ENCODE measurements around the gene GALNT10.

GALNT10 gene

DNA sequence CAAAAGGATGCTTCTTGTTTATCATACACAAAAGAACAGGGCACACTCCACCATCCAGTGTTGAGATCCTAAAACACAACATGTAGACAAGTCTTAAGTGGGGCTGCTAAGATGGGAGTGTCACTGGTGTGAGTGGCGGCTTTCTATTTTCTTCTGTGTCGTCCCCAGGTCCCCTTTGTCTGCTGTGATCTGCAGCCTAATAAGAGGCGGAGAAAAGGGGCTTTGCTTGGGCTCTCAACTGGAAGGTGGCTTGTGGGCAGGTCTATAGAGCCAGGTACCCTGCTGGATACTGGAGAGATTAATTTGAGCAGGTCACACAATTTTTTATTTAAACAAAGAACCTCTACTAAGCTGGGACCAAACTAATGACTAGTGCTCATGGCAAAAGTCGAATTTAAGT lies 129.2 kb downstream of the GALNT10 start:
- DNase-seq (ENCODE audit: low read depth in 2 of 2) = no peak

DNA sequence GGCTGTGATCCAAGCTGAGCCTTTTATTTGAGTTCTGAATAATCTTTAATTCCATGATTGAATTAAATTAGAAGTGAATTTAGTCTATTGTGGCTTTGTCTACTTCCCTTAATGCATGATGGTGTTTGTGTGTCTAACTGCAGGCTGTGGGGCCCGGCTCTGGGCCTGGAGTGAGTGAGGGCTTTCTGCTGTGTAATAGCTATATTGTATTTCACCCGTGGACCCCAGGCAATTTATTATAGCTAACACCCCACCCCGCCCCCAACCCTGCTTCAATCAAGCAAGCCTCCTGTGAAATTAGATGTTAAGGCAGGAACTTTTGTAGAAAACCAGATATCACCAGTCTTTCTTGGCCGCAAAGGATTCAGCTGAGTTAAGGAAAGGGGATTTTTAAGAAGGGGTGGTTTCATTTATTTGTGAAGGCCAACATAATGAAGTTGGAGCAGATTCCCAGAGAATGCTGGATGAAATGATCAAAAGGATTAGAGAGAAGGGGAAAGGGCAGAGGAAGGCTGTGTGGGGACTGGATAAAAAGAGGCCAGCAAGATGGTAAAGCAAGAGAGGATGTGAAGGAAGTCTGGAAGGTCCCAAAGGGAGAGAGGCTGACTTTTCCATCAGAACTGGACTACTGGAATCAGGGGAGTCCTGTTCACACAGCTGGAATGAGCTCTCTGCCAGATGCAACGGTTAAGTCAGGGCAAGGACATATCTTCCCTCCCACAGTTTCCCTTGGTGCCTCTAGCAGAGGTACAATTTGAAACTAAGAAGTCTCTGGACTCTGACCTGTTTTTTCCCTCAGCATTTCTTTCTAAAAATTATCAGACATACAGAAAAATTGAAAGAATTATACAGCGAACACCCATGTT lies 129.9 kb downstream of the GALNT10 start:
- DNase-seq (ENCODE audit: low read depth in 2 of 2) = no peak

DNA sequence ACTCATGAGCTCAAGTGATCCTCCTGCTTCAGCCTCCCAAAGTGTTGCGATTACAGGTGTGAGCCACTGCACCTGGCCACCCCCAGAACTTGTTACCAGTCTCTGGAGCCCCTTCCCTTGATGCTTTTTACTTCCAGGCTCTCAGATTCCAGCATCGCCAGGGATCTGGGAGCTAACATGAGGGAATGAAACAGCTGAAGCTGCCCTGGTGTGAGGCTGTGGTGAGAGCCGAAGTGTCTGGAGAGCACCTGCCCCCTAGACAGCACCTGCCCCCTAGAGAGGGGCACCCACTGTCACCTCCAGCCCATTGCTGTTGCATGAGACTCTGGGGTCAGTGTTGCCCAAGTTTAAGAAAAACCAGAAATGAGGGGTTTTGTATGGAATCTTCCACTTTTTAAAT lies 131.0 kb downstream of the GALNT10 start:
- DNase-seq (ENCODE audit: low read depth in 2 of 2) = no peak

- DNase-seq (ENCODE audit: low read depth in 2 of 2) = no peak
Measured at GRCh38 chr5:154324033-154324432, 133.5 kb downstream of the GALNT10 start.

DNA sequence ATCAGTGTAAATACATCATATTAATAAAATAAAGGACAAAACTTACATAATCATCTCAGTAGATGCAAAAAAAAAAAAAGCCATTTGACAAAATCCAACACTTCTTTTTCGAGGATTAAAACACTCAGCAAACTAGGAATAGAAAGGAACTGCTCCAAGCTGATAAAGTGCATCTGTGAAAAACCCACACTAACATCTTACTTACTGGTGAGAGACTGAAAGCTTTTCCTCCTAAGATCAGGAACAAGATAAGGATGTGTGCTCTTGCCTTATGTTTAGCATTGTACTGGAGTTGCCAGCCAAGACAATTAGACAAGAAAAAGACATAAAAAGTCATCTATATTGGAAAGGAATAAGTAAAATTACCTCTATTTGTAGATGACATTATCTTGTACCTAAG lies 135.0 kb downstream of the GALNT10 start:
- DNase-seq (ENCODE audit: low read depth in 2 of 2) = no peak

- no peak for DNase-seq (ENCODE audit: low read depth in 2 of 2)
Measured at GRCh38 chr5:154329062-154329461, 138.5 kb downstream of the GALNT10 start.

- no peak for DNase-seq (ENCODE audit: low read depth in 2 of 2)
Measured at GRCh38 chr5:154329519-154330040, 139.0 kb downstream of the GALNT10 start.

GRCh38 chr5:154330097-154330667 lies 139.6 kb downstream of the GALNT10 start:
- no peak for DNase-seq (ENCODE audit: low read depth in 2 of 2)

GRCh38 chr5:154331232-154331631 lies 140.7 kb downstream of the GALNT10 start:
- DNase-seq (ENCODE audit: low read depth in 2 of 2) = no peak

GRCh38 chr5:154331924-154332323 lies 141.4 kb downstream of the GALNT10 start:
- DNase-seq (ENCODE audit: low read depth in 2 of 2) = no peak

- DNase-seq (ENCODE audit: low read depth in 2 of 2) = no peak
Measured at GRCh38 chr5:154332451-154332850, 141.9 kb downstream of the GALNT10 start.

GRCh38 chr5:154333016-154333415 lies 142.5 kb downstream of the GALNT10 start:
- DNase-seq (ENCODE audit: low read depth in 2 of 2) = no peak

- no peak for DNase-seq (ENCODE audit: low read depth in 2 of 2)
Measured at GRCh38 chr5:154334406-154335064, 144.0 kb downstream of the GALNT10 start.

DNA sequence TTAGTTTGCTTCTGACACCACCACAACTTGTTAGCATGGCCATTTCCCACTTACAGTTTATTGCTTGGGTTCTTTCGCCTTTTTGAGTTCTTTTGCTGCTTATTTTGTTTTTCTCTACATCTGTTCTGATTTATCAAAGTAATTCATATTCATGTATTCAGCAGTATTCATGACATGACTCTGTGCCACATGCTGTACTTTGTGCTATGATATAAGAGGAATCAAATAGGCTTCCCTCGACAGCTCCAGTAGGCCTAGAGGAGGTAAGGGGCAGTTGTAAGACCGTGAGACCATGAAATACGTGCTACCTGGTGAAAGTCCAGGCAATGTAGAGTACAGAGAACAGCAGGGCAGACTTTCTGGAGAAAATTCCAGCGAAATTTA lies 144.5 kb downstream of the GALNT10 start:
- DNase-seq (ENCODE audit: low read depth in 2 of 2) = no peak

DNA sequence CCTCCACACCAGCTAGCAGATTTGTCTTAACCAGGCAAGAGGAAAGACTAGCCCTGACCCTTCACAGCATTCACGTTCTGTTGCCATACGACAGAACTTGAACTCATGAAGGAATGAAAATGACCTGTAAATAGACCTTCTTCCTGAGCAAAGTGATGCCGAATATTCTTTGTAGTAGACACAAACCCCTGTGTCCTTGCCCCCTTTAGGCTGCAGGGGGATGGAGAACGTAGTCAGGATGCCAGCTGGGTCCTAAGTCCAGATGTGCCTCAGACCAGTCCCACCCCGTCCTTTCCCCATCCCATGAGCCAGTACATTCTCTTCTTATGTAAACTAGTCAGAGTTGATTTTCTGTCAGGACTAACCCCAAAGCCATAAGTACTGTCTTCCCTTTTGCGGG lies 151.1 kb downstream of the GALNT10 start:
- no peak for DNase-seq (ENCODE audit: low read depth in 2 of 2)

GRCh38 chr5:154342211-154342610 lies 151.7 kb downstream of the GALNT10 start:
- no peak for DNase-seq (ENCODE audit: low read depth in 2 of 2)

DNA sequence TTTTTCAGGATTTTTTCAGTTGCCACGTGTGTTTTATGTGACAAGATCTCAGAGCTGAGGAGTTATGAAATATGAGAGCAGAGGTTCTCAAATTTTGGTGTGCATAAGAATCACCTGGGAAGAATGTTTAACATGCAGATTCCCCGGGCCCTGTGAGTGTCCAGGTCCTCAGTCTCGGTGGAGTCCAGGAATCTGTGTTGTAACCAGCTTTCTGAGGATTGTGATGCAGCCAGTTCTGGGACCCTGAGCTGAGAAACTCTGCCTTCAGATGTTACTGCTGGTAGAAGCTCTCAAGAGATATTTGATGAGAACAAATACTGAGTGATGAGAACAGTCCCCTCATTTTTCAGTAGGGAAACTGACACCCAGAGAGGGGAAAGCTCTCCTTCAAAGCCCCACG lies 152.4 kb downstream of the GALNT10 start:
- no peak for DNase-seq (ENCODE audit: low read depth in 2 of 2)

- no peak for DNase-seq (ENCODE audit: low read depth in 2 of 2)
Measured at GRCh38 chr5:154344461-154344860, 153.9 kb downstream of the GALNT10 start.

DNA sequence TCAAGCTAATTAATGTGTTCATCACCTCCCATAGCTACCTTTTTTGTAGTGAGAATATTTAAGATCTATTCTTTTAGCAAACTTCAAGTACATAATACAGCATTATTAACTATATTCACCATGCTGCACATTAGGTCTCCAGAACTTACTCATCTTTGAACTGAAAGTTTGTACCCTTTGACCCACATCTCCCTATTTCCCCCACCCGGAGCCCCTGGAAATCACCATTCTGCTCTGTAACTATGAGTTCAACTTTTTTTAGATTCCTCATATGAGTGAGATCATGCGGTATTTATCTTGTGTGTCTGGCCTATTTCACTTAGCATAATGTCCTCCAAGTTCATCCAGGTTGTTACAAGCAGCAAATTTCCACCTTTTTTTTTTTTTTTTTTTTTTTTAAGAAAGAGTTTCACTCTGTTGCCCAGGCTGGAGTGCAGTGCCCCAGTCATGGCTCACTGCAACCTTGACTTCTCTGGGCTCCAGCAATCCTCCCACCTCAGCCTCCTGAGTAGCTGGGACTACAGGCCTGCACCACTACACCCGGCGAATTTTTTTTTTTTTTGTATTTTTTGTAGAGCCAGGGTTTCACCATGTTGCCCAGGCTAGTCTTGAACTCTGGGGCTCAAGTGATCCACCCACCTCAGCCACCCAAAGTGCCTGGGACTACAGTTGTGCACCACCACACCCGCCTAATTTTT lies 154.9 kb downstream of the GALNT10 start:
- no peak for DNase-seq (ENCODE audit: low read depth in 2 of 2)

GRCh38 chr5:154346427-154346826 lies 155.9 kb downstream of the GALNT10 start:
- DNase-seq (ENCODE audit: low read depth in 2 of 2) = no peak

- no peak for DNase-seq (ENCODE audit: low read depth in 2 of 2)
Measured at GRCh38 chr5:154349626-154350264, 159.2 kb downstream of the GALNT10 start.

DNA sequence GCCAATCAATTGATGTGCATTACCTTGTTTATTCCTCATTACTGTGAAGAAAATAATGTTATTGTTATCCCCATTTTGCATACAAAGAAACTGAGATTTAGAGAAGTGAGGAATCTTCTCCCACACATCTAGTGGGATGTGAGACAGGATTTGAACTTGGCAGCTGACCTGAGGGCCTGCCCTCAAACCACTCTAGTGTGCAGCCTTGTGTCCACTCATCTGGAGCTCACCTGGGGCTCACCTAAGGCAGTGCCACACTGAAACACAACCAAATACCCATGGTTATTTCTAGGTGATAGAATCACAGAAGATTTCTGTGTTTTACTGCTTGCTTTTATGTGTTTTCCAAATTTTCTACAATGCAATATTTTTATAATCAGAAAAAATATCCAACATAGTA lies 160.6 kb downstream of the GALNT10 start:
- DNase-seq (ENCODE audit: low read depth in 2 of 2) = no peak
